ENCODE results near the gene FAM168A. TPM values are rescaled to one million over a fixed set of nuclear protein-coding genes. Genes with fewer than 3 reads are reported as not detected.
A peak's percentile ranks its signal among the peaks of the same experiment; 100 is the strongest.

FAM168A gene
- total and polyA plus RNA-seq, 4 donors: 4.8 to 14.6 (median 9.1) TPM

DNA sequence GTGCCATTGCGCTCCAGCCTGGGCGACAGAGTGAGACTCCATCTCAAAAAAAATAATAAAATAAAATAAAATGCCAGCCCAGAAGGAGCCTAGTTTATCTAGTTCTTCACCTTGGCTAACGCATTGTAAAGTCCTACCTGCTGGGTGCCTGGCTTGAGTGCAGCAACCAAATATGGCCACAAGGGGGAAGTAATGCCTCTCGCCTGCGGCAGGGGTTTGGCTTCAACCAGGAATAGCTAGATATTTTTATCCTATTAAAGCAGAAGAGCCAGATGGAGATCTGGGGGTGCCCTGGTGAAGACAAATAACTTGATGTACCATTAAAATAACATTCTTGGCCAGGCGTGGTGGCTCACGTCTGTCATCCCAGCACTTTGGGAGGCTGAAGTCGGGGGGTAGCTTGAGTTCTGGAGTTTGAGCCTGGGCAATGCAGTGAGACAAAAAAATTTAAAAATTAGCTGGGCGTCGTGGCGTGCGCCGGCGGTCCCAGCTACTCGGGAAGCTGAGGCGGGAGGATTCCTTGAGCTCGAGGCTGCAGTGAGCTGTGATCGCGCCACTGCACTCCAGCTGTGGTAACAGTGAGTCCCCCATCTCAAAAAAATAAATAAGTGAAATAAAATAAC is 27.9 kb upstream of the FAM168A start:
- Histone ChIP-seq H3K9ac (ENCODE audit: low read depth in 1 of 2, low read length in 2 of 2) (no peak overlapping the region), H3K4me3 (ENCODE audit: low read depth in 1 of 3, low read length in 3 of 3) (no peak overlapping the region)
- WGBS: 26% methylated on average over 19 of the region's 19 CpGs

DNA sequence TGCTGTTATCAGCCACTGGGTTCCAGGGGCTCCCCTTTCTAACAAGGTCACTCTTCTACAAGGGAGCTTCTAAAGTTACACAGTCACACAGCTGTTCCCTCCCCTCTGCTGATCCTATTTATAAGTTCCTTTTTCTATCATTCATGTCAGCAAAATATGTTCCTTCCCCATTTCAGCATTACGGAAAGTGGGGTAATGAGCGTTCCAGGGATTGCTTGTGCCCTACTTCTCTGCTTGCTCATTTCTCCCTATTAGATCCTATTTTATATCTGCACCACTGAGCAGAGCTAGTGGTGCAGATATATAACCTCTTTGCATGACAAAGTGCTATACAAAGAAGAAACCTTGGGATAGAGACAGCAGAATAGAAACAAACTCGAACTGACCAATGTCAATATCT is 25.8 kb upstream of the FAM168A start:
- 48% methylated on average over 3 of the region's 3 CpGs for WGBS
- Histone ChIP-seq H3K27ac (ENCODE audit: low read depth in 1 of 2, low read length in 2 of 2) (no peak overlapping the region), H3K4me3 (ENCODE audit: low read depth in 1 of 3, low read length in 3 of 3) (no peak overlapping the region), H3K27me3 (ENCODE audit: control insufficient read depth in 4 of 4, insufficient read depth in 4 of 4, low read length in 3 of 4) (no peaks in the 10 kb centered on the region), H3K9me3 (ENCODE audit: control insufficient read depth in 4 of 4, low read length in 3 of 4) (no peaks in the 10 kb centered on the region), H3K9ac (ENCODE audit: low read depth in 1 of 2, low read length in 2 of 2) (no peak overlapping the region), H3K36me3 (ENCODE audit: control insufficient read depth in 4 of 4, insufficient read depth in 3 of 4, low read depth in 1 of 4, low read length in 3 of 4) (no peaks in the 10 kb centered on the region), H3K4me1 (ENCODE audit: control insufficient read depth in 4 of 4, insufficient read depth in 4 of 4, low read length in 3 of 4) (peaks cover 0 to 3% (median 0%) of the 10 kb centered on the region in 4 donors)
- no peak for DNase-seq (ENCODE audit: low spot score)
- TF ChIP-seq HNF4G (IDR thresholded peaks at IDR 0.05) (no peak), GABPA (IDR thresholded peaks at IDR 0.05 in 1 of 2, conservative IDR thresholded peaks at IDR 0.05 in 1 of 2) (no peak), FOXA2 (IDR thresholded peaks at IDR 0.05) (no peak), TAF1 (conservative IDR thresholded peaks at IDR 0.05) (no peak), FOXA1 (IDR thresholded peaks at IDR 0.05) (no peak), YY1 (IDR thresholded peaks at IDR 0.05) (no peak), RAD21 (IDR thresholded peaks at IDR 0.05) (peak in 1 of 2 donors; percentile 7), EGR1 (IDR thresholded peaks at IDR 0.05; ENCODE audit: low read depth in 2 of 2) (no peak), JUND (IDR thresholded peaks at IDR 0.05) (no peak), REST (IDR thresholded peaks at IDR 0.05) (no peak), RXRA (IDR thresholded peaks at IDR 0.05) (peak in 1 of 2 donors; percentile 12)

More for the DNA sequence above, 27.9 kb upstream of the FAM168A start:
- no peaks in the 10 kb centered on the region for H3K9me3 ChIP-seq (ENCODE audit: control insufficient read depth in 4 of 4, low read length in 3 of 4)
- TF ChIP-seq JUND (IDR thresholded peaks at IDR 0.05): no peak
- TF ChIP-seq MAX (IDR thresholded peaks at IDR 0.05): no peak
- TF ChIP-seq FOXA1 (IDR thresholded peaks at IDR 0.05): no peak
- no peak for TF ChIP-seq NR2F2 (IDR thresholded peaks at IDR 0.05)
- TF ChIP-seq, protein P1, sequence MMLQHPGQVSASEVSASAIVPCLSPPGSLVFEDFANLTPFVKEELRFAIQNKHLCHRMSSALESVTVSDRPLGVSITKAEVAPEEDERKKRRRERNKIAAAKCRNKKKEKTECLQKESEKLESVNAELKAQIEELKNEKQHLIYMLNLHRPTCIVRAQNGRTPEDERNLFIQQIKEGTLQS (IDR thresholded peaks at IDR 0.05): no peak
- peak; percentile 92 for TF ChIP-seq CTCF (IDR thresholded peaks at IDR 0.05; ENCODE audit: low read depth, low read length, missing input control)
- no peak for TF ChIP-seq GABPA (IDR thresholded peaks at IDR 0.05 in 1 of 2, conservative IDR thresholded peaks at IDR 0.05 in 1 of 2)
- TF ChIP-seq RAD21 (IDR thresholded peaks at IDR 0.05): peak; percentile 92 to 95
- no peak for TF ChIP-seq HNF4A (conservative IDR thresholded peaks at IDR 0.05)
- peak in 1 of 2 donors; percentile 18 for TF ChIP-seq RXRA (IDR thresholded peaks at IDR 0.05)
- TF ChIP-seq HNF4G (IDR thresholded peaks at IDR 0.05): no peak
- H3K27me3 ChIP-seq (ENCODE audit: control insufficient read depth in 4 of 4, insufficient read depth in 4 of 4, low read length in 3 of 4): no peaks in the 10 kb centered on the region
- no peaks in the 10 kb centered on the region for H3K36me3 ChIP-seq (ENCODE audit: control insufficient read depth in 4 of 4, insufficient read depth in 3 of 4, low read depth in 1 of 4, low read length in 3 of 4)
- peaks cover 0 to 3% (median 0%) of the 10 kb centered on the region in 4 donors for H3K4me1 ChIP-seq (ENCODE audit: control insufficient read depth in 4 of 4, insufficient read depth in 4 of 4, low read length in 3 of 4)
- no peak overlapping the region for H3K27ac ChIP-seq (ENCODE audit: low read depth in 1 of 2, low read length in 2 of 2)
- DNase-seq (ENCODE audit: low spot score): peak; percentile 73

Data from liver (tissue), 9 donors.